Esophagus (tissue), 2 donors: ENCODE measurements around the gene PCSK4. TPM values are rescaled to one million over a fixed set of nuclear protein-coding genes. Genes with fewer than 3 reads are reported as not detected.

ENCODE experiments used
- H3K27ac ChIP-seq, 2 donors: one replicate each; pipeline ENCODE4 v1.5.1; 2013; ENCODE audit warnings: low read depth in 2 of 2, mild to moderate bottlenecking in 2 of 2, inconsistent platforms in 1 of 2, low read length in 1 of 2, moderate library complexity in 1 of 2
- H3K27me3 ChIP-seq, 2 donors: one replicate each; pipeline ENCODE4 v1.6.1; 2013; ENCODE audit warnings: low read length in 2 of 2, control low read depth in 1 of 2, mild to moderate bottlenecking in 1 of 2; ENCODE audit not compliant: insufficient read depth in 2 of 2, control insufficient read depth in 1 of 2
- H3K36me3 ChIP-seq, 2 donors: one replicate each; pipeline ENCODE4 v1.6.1; 2013; ENCODE audit warnings: low read length in 1 of 2; ENCODE audit not compliant: control insufficient read depth in 2 of 2, insufficient read depth in 2 of 2
- H3K4me1 ChIP-seq, 2 donors: one replicate each; pipeline ENCODE4 v1.6.1; 2013; ENCODE audit warnings: low read length in 1 of 2; ENCODE audit not compliant: control insufficient read depth in 2 of 2, insufficient read depth in 2 of 2
- H3K4me3 ChIP-seq, 2 donors: one replicate each; pipeline ENCODE4 v1.5.1; 2013; ENCODE audit warnings: low read length in 2 of 2, mild to moderate bottlenecking in 2 of 2, low read depth in 1 of 2, moderate library complexity in 1 of 2
- H3K9me3 ChIP-seq, 2 donors: one replicate each; pipeline ENCODE4 v1.6.1; 2013; ENCODE audit warnings: mild to moderate bottlenecking in 2 of 2, low read depth in 1 of 2, low read length in 1 of 2, moderate library complexity in 1 of 2; ENCODE audit not compliant: control insufficient read depth in 2 of 2, insufficient read depth in 1 of 2
- WGBS, 2 donors: extraction: QIAGEN DNeasy Blood & Tissue Kit; methylation state at CpG; one replicate each; pipeline ENCODE4 v1.1.7; 2013; 5-methylcytosine and 5-hydroxymethylcytosine counted together
- polyA plus RNA-seq, 2 donors: library from polyadenylated mRNA; stranded (reverse); fragments of 200-250 nt; gene quantifications; one replicate each; pipeline ENCODE4 v1.2.3, GENCODE V29; 2013
- donor health status: healthy with polysubstance abuse.
- donor health status: Bipolar disorder and iron deficiency.

The PCSK4 gene
- polyA plus RNA-seq, 2 donors: 1.9 to 4.0 TPM

GRCh38 chr19:1471515-1472160, 18.5 kb downstream of the PCSK4 start:
- H3K9me3 ChIP-seq: peaks cover 0 to 7% of the 10 kb centered on the region in 2 donors
- WGBS, 2 donors: 23 to 31% methylated on average over 17 to 24 of the region's 24 CpGs
- peaks cover 0 to 18% of the 10 kb centered on the region in 2 donors for H3K36me3 ChIP-seq
- H3K4me3 ChIP-seq: no peak overlapping the region
- H3K4me1 ChIP-seq: peaks cover 34 to 57% of the 10 kb centered on the region in 2 donors
- H3K27ac ChIP-seq: no peak overlapping the region
- H3K27me3 ChIP-seq: peaks cover 0 to 41% of the 10 kb centered on the region in 2 donors

DNA sequence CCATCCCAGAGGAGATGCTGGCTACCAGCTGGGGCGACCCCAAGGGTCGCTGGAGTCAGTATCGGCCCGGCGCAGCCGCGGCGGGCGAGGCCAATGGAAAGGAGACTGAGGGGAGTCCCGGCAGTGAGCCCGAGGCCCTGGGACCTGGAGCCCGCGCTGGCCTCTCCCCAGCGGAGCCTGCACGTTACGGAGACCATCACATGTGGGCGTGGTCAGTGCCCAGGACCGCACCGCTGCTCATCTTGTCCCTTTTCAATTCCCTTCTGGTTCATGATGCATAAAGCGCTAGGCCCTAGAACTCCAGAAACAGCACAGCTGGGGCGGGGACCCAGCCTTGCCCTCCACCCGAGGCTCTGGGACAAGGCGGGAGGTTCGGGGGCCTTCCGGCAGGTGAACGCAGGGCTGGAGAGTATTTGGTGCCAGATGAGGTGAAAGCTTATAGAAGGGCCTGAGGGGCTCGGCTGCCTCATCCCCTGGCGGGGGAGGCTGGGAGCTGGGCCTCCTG, 19.1 kb downstream of the PCSK4 start:
- Histone ChIP-seq H3K9me3 (peaks cover 0 to 9% of the 10 kb centered on the region in 2 donors), H3K4me3 (peak overlapping the region; percentile 39 to 40), H3K36me3 (peaks cover 0 to 14% of the 10 kb centered on the region in 2 donors), H3K27me3 (peaks cover 0 to 47% of the 10 kb centered on the region in 2 donors), H3K27ac (no peak overlapping the region), H3K4me1 (peaks cover 36 to 61% of the 10 kb centered on the region in 2 donors)
- 4 to 6% methylated on average over 28 of the region's 28 CpGs for WGBS, 2 donors

- peaks cover 0 to 14% of the 10 kb centered on the region in 2 donors for H3K9me3 ChIP-seq
- 1 to 3% methylated on average over 48 to 67 of the region's 67 CpGs for WGBS, 2 donors
- peak overlapping the region; percentile 39 to 40 for H3K4me3 ChIP-seq
- no peak overlapping the region for H3K27ac ChIP-seq
- peaks cover 0 to 12% of the 10 kb centered on the region in 2 donors for H3K36me3 ChIP-seq
- peaks cover 0 to 53% of the 10 kb centered on the region in 2 donors for H3K27me3 ChIP-seq
- H3K4me1 ChIP-seq: peaks cover 40 to 67% of the 10 kb centered on the region in 2 donors
These were observed 19.7 kb downstream of the PCSK4 start for GRCh38 chr19:1470305-1471009.

DNA sequence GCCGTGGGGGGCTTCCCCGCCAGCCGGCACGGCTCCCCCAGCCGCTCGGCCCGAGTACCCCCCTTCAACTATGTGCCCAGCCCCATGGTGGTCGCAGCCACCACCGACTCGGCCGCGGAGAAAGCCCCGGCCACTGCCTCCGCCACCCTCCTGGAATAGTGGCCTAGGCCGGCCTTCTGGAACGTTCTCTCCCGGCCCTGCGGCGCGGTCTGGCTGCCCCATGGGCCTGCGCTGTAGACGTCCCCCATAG, 20.2 kb downstream of the PCSK4 start:
- H3K36me3 ChIP-seq: peaks cover 0 to 9% of the 10 kb centered on the region in 2 donors
- WGBS, 2 donors: 2 to 6% methylated on average over 6 to 22 of the region's 22 CpGs
- no peak overlapping the region for H3K27ac ChIP-seq
- peaks cover 43 to 72% of the 10 kb centered on the region in 2 donors for H3K4me1 ChIP-seq
- peak overlapping the region; percentile 39 to 40 for H3K4me3 ChIP-seq
- peaks cover 0 to 54% of the 10 kb centered on the region in 2 donors for H3K27me3 ChIP-seq
- peaks cover 0 to 14% of the 10 kb centered on the region in 2 donors for H3K9me3 ChIP-seq

DNA sequence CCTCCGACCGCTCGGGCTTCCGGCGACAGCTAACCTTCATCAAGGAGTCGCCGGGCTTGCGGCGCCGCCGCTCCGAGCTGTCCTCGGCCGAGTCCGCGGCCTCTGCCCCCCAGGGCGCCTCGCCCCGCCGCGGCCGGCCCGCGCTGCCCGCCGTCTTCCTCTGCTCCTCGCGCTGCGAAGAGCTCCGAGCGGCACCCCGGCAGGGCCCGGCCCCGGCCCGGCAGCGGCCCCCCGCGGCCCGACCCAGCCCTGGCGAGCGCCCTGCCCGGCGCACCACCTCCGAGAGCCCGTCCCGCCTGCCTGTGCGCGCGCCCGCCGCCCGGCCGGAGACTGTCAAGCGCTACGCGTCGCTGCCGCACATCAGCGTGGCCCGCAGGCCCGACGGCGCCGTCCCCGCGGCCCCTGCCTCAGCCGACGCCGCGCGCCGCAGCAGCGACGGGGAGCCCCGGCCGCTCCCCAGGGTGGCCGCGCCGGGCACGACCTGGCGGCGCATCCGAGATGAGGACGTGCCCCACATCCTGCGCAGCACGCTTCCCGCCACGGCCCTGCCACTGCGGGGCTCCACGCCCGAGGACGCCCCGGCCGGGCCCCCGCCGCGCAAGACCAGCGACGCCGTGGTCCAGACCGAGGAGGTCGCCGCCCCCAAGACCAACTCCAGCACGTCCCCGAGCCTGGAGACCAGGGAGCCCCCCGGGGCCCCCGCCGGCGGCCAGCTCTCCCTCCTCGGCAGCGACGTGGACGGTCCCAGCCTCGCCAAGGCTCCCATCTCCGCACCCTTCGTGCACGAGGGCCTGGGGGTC, 20.7 kb downstream of the PCSK4 start:
- 2 to 4% methylated on average over 87 to 117 of the region's 117 CpGs for WGBS, 2 donors
- H3K27me3 ChIP-seq: peaks cover 0 to 55% of the 10 kb centered on the region in 2 donors
- H3K36me3 ChIP-seq: peaks cover 0 to 4% of the 10 kb centered on the region in 2 donors
- H3K4me1 ChIP-seq: peaks cover 43 to 72% of the 10 kb centered on the region in 2 donors
- H3K9me3 ChIP-seq: peaks cover 0 to 14% of the 10 kb centered on the region in 2 donors
- H3K4me3 ChIP-seq: peak overlapping the region; percentile 39 to 40
- no peak overlapping the region for H3K27ac ChIP-seq

DNA sequence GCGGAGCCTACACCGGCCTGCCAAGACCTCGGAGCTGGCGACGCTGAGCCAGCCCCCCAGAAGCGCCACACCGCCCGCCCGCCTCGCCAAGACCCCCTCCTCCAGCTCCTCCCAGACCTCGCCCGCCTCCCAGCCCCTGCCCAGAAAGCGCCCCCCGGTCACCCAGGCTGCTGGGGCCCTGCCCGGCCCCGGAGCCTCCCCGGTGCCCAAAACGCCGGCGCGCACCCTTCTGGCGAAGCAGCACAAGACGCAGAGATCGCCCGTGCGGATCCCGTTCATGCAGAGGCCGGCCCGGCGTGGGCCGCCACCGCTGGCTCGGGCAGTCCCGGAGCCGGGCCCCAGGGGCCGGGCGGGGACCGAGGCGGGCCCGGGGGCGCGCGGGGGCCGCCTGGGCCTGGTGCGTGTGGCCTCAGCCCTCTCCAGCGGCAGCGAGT, 21.3 kb downstream of the PCSK4 start:
- Histone ChIP-seq H3K27me3 (peaks cover 0 to 55% of the 10 kb centered on the region in 2 donors), H3K4me3 (peak overlapping the region in 1 of 2 donors; percentile 40), H3K4me1 (peaks cover 43 to 72% of the 10 kb centered on the region in 2 donors), H3K27ac (no peak overlapping the region), H3K36me3 (peaks cover 0 to 4% of the 10 kb centered on the region in 2 donors), H3K9me3 (peaks cover 0 to 14% of the 10 kb centered on the region in 2 donors)
- WGBS, 2 donors: 2 to 4% methylated on average over 38 to 47 of the region's 47 CpGs

- H3K36me3 ChIP-seq: peaks cover 0 to 4% of the 10 kb centered on the region in 2 donors
- H3K4me3 ChIP-seq: peak overlapping the region in 1 of 2 donors; percentile 40
- no peak overlapping the region for H3K27ac ChIP-seq
- peaks cover 0 to 55% of the 10 kb centered on the region in 2 donors for H3K27me3 ChIP-seq
- peaks cover 43 to 72% of the 10 kb centered on the region in 2 donors for H3K4me1 ChIP-seq
- H3K9me3 ChIP-seq: peaks cover 0 to 14% of the 10 kb centered on the region in 2 donors
- 4 to 5% methylated on average over 47 to 49 of the region's 49 CpGs for WGBS, 2 donors
These were observed 21.8 kb downstream of the PCSK4 start for GRCh38 chr19:1468274-1468820.

DNA sequence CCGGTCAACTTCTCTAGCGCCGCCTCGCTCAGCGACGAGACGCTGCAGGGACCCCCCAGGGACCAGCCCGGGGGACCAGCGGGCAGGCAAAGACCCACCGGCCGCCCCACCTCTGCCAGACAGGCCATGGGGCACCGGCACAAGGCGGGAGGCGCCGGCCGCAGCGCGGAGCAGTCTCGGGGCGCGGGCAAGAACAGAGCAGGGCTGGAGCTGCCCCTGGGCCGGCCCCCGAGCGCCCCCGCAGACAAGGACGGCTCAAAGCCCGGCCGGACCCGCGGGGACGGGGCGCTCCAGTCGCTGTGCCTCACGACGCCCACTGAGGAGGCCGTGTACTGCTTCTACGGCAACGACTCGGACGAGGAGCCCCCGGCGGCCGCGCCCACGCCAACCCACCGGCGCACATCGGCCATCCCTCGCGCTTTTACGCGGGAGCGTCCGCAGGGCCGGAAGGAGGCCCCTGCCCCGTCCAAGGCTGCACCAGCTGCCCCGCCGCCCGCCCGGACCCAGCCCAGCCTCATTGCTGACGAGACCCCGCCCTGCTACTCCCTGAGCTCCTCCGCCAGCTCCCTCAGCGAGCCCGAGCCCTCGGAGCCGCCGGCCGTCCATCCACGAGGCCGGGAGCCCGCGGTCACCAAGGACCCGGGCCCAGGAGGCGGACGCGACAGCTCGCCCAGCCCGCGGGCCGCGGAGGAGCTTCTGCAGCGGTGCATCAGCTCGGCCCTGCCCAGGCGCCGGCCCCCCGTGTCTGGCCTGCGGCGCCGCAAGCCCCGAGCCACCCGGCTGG, 22.5 kb downstream of the PCSK4 start:
- WGBS, 2 donors: 3 to 4% methylated on average over 63 to 92 of the region's 92 CpGs
- H3K4me1 ChIP-seq: peaks cover 43 to 71% of the 10 kb centered on the region in 2 donors
- H3K27ac ChIP-seq: no peak overlapping the region
- H3K27me3 ChIP-seq: peaks cover 0 to 55% of the 10 kb centered on the region in 2 donors
- H3K36me3 ChIP-seq: peaks cover 0 to 4% of the 10 kb centered on the region in 2 donors
- peak overlapping the region in 1 of 2 donors; percentile 9 for H3K4me3 ChIP-seq
- peaks cover 0 to 14% of the 10 kb centered on the region in 2 donors for H3K9me3 ChIP-seq
